NB4 (cell line): ENCODE measurements around the gene RPS16.

Source experiments
- DNase-seq: peaks from one replicate; pipeline ENCODE4 v3.0.0; 2010; ENCODE audit warnings: low read depth
- H3K4me3 ChIP-seq: one replicate; pipeline ENCODE4 v1.5.1; 2011; ENCODE audit warnings: mild to moderate bottlenecking, low read depth, low read length, moderate library complexity
- MAX ChIP-seq: IDR thresholded peaks from 2 replicates; pipeline ENCODE4 v1.6.1; 2011; ENCODE audit warnings: low read depth, low read length
- MYC ChIP-seq: IDR thresholded peaks from 2 replicates; pipeline ENCODE4 v1.6.1; 2011; ENCODE audit warnings: low read depth, low read length
- POLR2A ChIP-seq: IDR thresholded peaks from 2 replicates; pipeline ENCODE4 v1.6.1; 2011; ENCODE audit warnings: mild to moderate bottlenecking; ENCODE audit not compliant: insufficient read length; ENCODE audit errors: extremely low read depth
- TF ChIP-seq, protein P1 (sequence below): IDR thresholded peaks from one replicate; pipeline ENCODE4 v1.5.1; 2012; ENCODE audit warnings: low read depth, low read length

RPS16 gene

GRCh38 chr19:39433480-39434079 is 2.2 kb downstream of the RPS16 start:
- no peak for DNase-seq
- TF ChIP-seq MYC (no peak), MAX (no peak), POLR2A (no peak)
- TF ChIP-seq, protein P1, sequence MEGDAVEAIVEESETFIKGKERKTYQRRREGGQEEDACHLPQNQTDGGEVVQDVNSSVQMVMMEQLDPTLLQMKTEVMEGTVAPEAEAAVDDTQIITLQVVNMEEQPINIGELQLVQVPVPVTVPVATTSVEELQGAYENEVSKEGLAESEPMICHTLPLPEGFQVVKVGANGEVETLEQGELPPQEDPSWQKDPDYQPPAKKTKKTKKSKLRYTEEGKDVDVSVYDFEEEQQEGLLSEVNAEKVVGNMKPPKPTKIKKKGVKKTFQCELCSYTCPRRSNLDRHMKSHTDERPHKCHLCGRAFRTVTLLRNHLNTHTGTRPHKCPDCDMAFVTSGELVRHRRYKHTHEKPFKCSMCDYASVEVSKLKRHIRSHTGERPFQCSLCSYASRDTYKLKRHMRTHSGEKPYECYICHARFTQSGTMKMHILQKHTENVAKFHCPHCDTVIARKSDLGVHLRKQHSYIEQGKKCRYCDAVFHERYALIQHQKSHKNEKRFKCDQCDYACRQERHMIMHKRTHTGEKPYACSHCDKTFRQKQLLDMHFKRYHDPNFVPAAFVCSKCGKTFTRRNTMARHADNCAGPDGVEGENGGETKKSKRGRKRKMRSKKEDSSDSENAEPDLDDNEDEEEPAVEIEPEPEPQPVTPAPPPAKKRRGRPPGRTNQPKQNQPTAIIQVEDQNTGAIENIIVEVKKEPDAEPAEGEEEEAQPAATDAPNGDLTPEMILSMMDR: no peak
- peak overlapping the region; percentile 96 for H3K4me3 ChIP-seq

- H3K4me3 ChIP-seq: no peak overlapping the region
- no peak for TF ChIP-seq POLR2A
- TF ChIP-seq MAX: no peak
- no peak for TF ChIP-seq MYC
- TF ChIP-seq, protein P1: no peak
- no peak for DNase-seq
Measured at GRCh38 chr19:39432677-39433025, 3.1 kb downstream of the RPS16 start.

DNA sequence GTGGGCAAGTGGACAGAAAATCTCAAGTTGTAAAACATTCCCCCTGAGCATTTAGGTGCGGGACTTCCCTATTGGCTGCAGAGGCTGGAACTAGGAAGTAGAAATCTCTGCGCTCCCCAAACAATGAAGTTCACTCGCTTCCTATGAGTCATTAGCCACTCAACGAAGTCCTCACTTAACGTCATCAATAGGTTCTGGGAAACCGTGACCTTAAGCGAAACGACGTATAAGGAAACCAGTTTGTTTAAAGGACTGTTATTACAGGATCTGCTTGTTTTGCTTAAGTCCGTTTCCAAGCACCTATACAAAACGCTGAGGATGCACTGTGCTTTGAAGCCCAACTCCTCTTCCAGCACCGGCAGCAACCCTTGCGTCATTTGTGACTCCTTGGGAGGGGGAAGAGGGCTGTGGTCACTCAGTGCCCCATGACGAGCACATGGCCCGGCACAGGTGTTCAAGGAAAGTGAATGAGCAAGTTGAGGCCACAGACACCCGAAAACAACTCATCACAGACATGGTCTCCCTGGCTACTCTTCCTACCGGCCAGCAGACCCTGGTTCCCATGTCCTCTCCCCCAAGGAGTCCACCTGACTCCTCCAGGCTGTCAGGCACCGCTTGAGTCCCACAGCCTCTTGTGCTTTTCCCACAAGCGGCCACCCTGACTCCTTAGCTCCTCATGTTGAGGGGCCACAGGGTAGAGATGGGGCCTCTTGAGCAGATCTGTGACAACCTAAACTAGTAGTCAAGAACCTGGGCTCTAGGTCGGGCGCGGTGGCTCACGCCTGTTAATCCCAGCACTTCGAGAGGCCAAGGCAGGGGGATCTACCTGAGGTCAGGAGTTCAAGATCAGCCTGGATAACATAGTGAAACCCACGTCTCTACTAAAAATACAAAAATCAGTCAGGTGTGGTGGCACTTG is 4.8 kb downstream of the RPS16 start:
- DNase-seq: peak; percentile 85
- TF ChIP-seq MYC (peak; percentile 93), POLR2A (no peak), MAX (peak; percentile 94)
- TF ChIP-seq, protein P1: no peak
- no peak overlapping the region for H3K4me3 ChIP-seq

- DNase-seq: no peak
- no peak overlapping the region for H3K4me3 ChIP-seq
- TF ChIP-seq MYC (no peak), POLR2A (no peak), MAX (no peak)
- TF ChIP-seq, protein P1: no peak
Measured at GRCh38 chr19:39428283-39429112, 7.3 kb downstream of the RPS16 start.

DNA sequence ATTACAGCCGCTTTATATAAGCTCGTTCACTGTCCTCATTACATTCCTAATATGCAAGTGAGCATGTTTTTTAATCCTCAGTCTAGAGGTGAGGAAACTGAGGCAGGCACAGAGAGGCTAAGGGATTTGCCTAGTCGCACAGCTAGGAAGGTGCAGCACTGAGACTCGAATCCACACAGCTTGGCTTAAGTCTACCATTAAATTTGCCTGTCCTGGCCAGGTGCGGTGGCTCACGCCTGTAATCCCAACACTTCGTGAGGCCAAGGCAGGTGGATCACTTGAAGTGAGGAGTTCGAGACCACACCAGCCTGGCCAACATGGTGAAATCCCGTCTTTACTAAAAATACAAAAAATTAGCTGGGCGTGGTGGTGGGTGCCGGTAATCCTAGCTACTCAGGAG is 8.0 kb downstream of the RPS16 start:
- DNase-seq: no peak
- no peak overlapping the region for H3K4me3 ChIP-seq
- TF ChIP-seq, protein P1: no peak
